DOHH2 (cell line): Measurements from ENCODE around the gene CTDSP1.

Experiments used
- EZH2phosphoT487 ChIP-seq: fragments of 200-600 bp; sonication (generic); IDR thresholded peaks from 2 replicates; pipeline ENCODE4 v1.6.1; 2017; ENCODE audit warnings: borderline replicate concordance, mild to moderate bottlenecking, antibody characterized with exemption, low read length, moderate library complexity, mixed read lengths
- TF ChIP-seq, protein P1 (sequence below): fragments of 200-600 bp; sonication (generic); IDR thresholded peaks from one replicate; pipeline ENCODE4 v1.5.1; 2014; ENCODE audit warnings: antibody characterized with exemption, mild to moderate bottlenecking, low read depth, low read length; ENCODE audit not compliant: poor library complexity, severe bottlenecking

DNA sequence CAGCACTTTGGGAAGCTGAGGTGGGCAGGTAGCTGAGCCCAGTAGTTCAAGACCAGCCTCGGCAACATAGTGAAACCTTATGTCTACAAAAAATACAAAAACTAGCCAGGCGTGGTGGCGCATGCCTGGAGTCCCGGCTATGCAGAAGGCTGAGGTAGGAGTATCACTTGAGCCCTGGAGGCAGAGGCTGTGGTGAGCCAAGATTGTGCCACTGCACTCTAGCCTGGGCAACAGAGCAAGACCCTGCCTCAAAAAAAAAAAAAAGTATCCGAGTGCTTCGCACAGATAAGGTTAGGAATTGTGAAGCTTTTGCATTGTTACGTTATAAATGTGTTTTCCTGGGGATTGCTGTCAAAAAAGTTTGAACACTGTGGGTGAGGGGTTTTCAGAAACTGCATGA is 4.1 kb downstream of the CTDSP1 start:
- TF ChIP-seq, protein P1, sequence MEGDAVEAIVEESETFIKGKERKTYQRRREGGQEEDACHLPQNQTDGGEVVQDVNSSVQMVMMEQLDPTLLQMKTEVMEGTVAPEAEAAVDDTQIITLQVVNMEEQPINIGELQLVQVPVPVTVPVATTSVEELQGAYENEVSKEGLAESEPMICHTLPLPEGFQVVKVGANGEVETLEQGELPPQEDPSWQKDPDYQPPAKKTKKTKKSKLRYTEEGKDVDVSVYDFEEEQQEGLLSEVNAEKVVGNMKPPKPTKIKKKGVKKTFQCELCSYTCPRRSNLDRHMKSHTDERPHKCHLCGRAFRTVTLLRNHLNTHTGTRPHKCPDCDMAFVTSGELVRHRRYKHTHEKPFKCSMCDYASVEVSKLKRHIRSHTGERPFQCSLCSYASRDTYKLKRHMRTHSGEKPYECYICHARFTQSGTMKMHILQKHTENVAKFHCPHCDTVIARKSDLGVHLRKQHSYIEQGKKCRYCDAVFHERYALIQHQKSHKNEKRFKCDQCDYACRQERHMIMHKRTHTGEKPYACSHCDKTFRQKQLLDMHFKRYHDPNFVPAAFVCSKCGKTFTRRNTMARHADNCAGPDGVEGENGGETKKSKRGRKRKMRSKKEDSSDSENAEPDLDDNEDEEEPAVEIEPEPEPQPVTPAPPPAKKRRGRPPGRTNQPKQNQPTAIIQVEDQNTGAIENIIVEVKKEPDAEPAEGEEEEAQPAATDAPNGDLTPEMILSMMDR, result no peak
- no peak for TF ChIP-seq EZH2phosphoT487
